GM12875 (cell line): ENCODE measurements around the gene SMG7.

ENCODE experiments used
- H3K4me3 ChIP-seq: one replicate; pipeline ENCODE4 v1.5.1; 2011; ENCODE audit warnings: low read depth, low read length, control low read depth
- CTCF ChIP-seq: IDR thresholded peaks from 2 replicates; pipeline ENCODE4 v1.5.1; 2011; ENCODE audit warnings: low read depth, mild to moderate bottlenecking, control low read depth, inconsistent platforms, low read length, moderate library complexity, borderline replicate concordance; ENCODE audit not compliant: insufficient read depth

The SMG7 gene

GRCh38 chr1:183477986-183478781, 5.9 kb downstream of the SMG7 start:
- TF ChIP-seq CTCF: no peak
- no peak overlapping the region for H3K4me3 ChIP-seq

DNA sequence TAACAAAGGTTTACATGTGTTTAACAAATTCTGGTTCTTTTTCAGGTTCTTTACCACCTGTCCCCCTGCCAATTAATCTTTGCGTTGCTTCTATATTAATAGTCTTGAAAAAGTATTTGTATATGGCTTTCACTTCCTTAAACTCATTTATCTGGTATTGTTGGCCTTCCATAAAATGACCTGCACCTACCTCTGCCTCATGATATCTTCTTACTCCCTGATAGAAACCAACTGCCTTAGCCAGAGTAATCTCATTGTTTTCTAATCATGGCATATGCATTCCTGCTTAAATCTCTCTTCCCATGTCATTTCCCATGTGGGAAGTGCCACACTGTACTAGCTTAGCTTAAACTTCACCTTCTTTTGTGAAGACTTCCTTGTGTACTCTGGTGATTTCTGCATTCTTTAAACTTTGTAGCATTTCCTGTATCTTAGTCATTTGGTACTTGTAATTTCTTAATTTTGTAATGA, 8.7 kb downstream of the SMG7 start:
- no peak for TF ChIP-seq CTCF
- no peak overlapping the region for H3K4me3 ChIP-seq

GRCh38 chr1:183483224-183483623, 10.9 kb downstream of the SMG7 start:
- no peak for TF ChIP-seq CTCF
- no peak overlapping the region for H3K4me3 ChIP-seq

- TF ChIP-seq CTCF: 0 out of 2 replicates have a peak, but pooled peaks have one; percentile 11
- no peak overlapping the region for H3K4me3 ChIP-seq
These were observed 12.0 kb downstream of the SMG7 start for GRCh38 chr1:183484254-183484653.

- H3K4me3 ChIP-seq: no peak overlapping the region
- TF ChIP-seq CTCF: no peak
These were observed 12.6 kb downstream of the SMG7 start for GRCh38 chr1:183484851-183485250.

DNA sequence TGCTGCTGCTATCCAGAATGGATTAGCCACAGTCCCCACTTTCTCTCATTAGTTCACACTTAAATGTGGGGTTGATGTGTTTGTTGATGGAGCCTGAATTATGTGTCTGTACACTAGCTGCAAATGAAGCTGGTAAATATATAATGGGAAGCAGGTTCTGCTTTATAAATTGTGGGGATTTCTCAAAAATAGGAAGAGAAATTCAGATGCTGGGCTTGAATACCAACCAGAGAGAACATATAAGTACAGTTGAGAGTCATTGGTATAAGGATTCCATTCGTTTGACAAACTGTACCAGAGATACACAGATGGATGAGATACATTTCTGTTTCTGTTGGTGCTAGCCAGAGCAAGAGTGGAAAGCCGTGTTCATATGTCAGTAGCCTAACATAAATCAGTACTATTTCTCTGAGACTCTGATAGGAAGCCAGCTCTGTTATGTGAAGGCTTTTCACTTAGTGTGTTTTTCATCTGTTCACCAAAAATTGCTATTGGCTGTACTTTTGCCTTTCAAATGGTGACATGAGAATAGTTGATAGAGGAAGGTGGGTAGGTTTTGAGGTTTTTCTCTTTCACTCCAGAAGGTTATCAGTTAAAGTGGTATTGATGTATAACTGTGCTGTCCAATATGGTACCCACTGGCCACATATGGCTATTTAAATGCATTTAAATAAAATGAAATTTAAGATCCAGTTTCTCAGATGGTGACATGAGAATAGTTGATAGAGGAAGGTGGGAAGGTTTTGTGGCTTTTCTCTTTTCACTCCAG, 15.6 kb downstream of the SMG7 start:
- no peak overlapping the region for H3K4me3 ChIP-seq
- no peak for TF ChIP-seq CTCF
